Endodermal cell (in vitro differentiated cells): ENCODE data around the gene ZNF492. TPM values are rescaled to one million over a fixed set of nuclear protein-coding genes. Genes with fewer than 3 reads are reported as not detected.

Experiments used
- DNase-seq: peaks from one replicate; pipeline ENCODE4 v3.0.0-alpha.2; 2017
- H3K27ac ChIP-seq: 2 replicates; pipeline ENCODE4 v1.5.1; 2013; ENCODE audit warnings: mild to moderate bottlenecking, low read depth, low read length, moderate library complexity
- H3K27me3 ChIP-seq: 2 replicates; pipeline ENCODE4 v1.6.1; 2013; ENCODE audit warnings: mild to moderate bottlenecking, low read length, moderate library complexity; ENCODE audit not compliant: insufficient read depth, control insufficient read depth, poor library complexity, severe bottlenecking
- H3K36me3 ChIP-seq: 2 replicates; pipeline ENCODE4 v1.7.0; 2013; ENCODE audit warnings: mild to moderate bottlenecking, low read length, moderate library complexity; ENCODE audit not compliant: control insufficient read depth, insufficient read depth
- H3K4me1 ChIP-seq: one replicate; pipeline ENCODE4 v1.7.0; 2013; ENCODE audit warnings: low read length; ENCODE audit not compliant: control insufficient read depth, insufficient read depth
- H3K4me3 ChIP-seq: 2 replicates; pipeline ENCODE4 v1.5.1; 2013; ENCODE audit warnings: mild to moderate bottlenecking, low read length, moderate library complexity
- H3K9ac ChIP-seq: 2 replicates; pipeline ENCODE4 v1.6.1; 2013; ENCODE audit warnings: mild to moderate bottlenecking, low read length, moderate library complexity; ENCODE audit not compliant: poor library complexity, severe bottlenecking; ENCODE audit errors: extremely low read depth
- H3K9me3 ChIP-seq: 2 replicates; pipeline ENCODE4 v1.6.1; 2013; ENCODE audit warnings: mild to moderate bottlenecking, low read length, moderate library complexity; ENCODE audit not compliant: control insufficient read depth
- H3K27ac Mint-ChIP-seq: 2 replicates; pipeline ENCODE4 v1.8.0; 2020; ENCODE audit warnings: mixed read lengths
- H3K27me3 Mint-ChIP-seq: 2 replicates; pipeline ENCODE4 v1.8.0; 2021; ENCODE audit warnings: mild to moderate bottlenecking, mixed read lengths; ENCODE audit not compliant: insufficient read depth
- H3K36me3 Mint-ChIP-seq: 2 replicates; pipeline ENCODE4 v1.8.0; 2020; ENCODE audit warnings: low read depth, mixed read lengths
- H3K4me1 Mint-ChIP-seq: 2 replicates; pipeline ENCODE4 v1.8.0; 2020; ENCODE audit warnings: mixed read lengths
- H3K4me3 Mint-ChIP-seq: 2 replicates; pipeline ENCODE4 v1.8.0; 2020; ENCODE audit warnings: mild to moderate bottlenecking, moderate library complexity, mixed read lengths
- H3K9me3 Mint-ChIP-seq: 2 replicates; pipeline ENCODE4 v1.8.0; 2020; ENCODE audit warnings: mild to moderate bottlenecking, mixed read lengths
- WGBS, 2 experiments: methylation state at CpG; one replicate each; pipeline versions ENCODE4 v1.1.5 to v1.1.7; 2013; ENCODE audit warnings: missing lambda C conversion rate in 2 of 2, mixed read lengths in 1 of 2; ENCODE audit not compliant: insufficient coverage in 1 of 2, insufficient read length in 1 of 2; 5-methylcytosine and 5-hydroxymethylcytosine counted together
- total RNA-seq, 2 donors: library from RNA; stranded (reverse); fragmentation: NEBNext Ultra II Directional in 1 of 2; extraction: Animal tissue kit (Norgen Biotek cat#: 25700) in 1 of 2; gene quantifications; 2 replicates in 1 of 2; 3 replicates in 1 of 2; pipeline ENCODE4 v1.2.1, GENCODE V29; 2021
- TF ChIP-seq, protein P1 (sequence below): fragments of 200-600 bp; sonication (generic); conservative IDR thresholded peaks from 2 replicates; pipeline ENCODE4 v1.5.0; 2021; ENCODE audit warnings: antibody characterized with exemption, mild to moderate bottlenecking

Gene ZNF492
- total RNA-seq, 2 donors from 2014 or later, result not detected

DNA sequence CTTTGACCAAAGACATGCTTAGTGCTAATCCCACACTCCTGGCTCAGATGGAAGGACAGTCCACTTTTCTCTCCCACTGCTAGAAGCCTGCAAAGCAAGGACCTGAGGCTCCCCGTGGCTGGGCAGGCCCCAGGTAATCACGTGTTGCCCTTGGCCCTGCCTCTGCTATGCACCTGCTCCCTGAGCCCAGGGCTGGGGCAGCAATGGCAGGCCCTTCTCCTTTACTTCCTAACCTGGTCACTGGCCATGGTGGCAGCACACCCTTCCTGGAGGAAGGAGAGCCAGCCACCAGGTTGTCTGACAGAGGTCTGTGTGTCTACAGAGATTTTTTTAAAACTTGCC is 27.9 kb upstream of the ZNF492 start:
- Mint-ChIP-seq H3K9me3 (peaks cover 92% of the 10 kb centered on the region), H3K4me1 (no peaks in the 10 kb centered on the region), H3K36me3 (no peaks in the 10 kb centered on the region), H3K27me3 (no peaks in the 10 kb centered on the region), H3K27ac (no peak overlapping the region), H3K4me3 (no peak overlapping the region)
- peaks cover 52% of the 10 kb centered on the region for H3K9me3 ChIP-seq
- no peaks in the 10 kb centered on the region for H3K36me3 ChIP-seq
- H3K27me3 ChIP-seq, result no peaks in the 10 kb centered on the region
- TF ChIP-seq, protein P1, sequence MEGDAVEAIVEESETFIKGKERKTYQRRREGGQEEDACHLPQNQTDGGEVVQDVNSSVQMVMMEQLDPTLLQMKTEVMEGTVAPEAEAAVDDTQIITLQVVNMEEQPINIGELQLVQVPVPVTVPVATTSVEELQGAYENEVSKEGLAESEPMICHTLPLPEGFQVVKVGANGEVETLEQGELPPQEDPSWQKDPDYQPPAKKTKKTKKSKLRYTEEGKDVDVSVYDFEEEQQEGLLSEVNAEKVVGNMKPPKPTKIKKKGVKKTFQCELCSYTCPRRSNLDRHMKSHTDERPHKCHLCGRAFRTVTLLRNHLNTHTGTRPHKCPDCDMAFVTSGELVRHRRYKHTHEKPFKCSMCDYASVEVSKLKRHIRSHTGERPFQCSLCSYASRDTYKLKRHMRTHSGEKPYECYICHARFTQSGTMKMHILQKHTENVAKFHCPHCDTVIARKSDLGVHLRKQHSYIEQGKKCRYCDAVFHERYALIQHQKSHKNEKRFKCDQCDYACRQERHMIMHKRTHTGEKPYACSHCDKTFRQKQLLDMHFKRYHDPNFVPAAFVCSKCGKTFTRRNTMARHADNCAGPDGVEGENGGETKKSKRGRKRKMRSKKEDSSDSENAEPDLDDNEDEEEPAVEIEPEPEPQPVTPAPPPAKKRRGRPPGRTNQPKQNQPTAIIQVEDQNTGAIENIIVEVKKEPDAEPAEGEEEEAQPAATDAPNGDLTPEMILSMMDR, result no peak
- no peak for DNase-seq
- no peaks in the 10 kb centered on the region for H3K4me1 ChIP-seq
- H3K9ac ChIP-seq, result no peak overlapping the region
- H3K27ac ChIP-seq, result no peak overlapping the region
- WGBS, 2 experiments, result 17 to 53% methylated on average over 1 to 2 of the region's 2 CpGs
- H3K4me3 ChIP-seq, result no peak overlapping the region

DNA sequence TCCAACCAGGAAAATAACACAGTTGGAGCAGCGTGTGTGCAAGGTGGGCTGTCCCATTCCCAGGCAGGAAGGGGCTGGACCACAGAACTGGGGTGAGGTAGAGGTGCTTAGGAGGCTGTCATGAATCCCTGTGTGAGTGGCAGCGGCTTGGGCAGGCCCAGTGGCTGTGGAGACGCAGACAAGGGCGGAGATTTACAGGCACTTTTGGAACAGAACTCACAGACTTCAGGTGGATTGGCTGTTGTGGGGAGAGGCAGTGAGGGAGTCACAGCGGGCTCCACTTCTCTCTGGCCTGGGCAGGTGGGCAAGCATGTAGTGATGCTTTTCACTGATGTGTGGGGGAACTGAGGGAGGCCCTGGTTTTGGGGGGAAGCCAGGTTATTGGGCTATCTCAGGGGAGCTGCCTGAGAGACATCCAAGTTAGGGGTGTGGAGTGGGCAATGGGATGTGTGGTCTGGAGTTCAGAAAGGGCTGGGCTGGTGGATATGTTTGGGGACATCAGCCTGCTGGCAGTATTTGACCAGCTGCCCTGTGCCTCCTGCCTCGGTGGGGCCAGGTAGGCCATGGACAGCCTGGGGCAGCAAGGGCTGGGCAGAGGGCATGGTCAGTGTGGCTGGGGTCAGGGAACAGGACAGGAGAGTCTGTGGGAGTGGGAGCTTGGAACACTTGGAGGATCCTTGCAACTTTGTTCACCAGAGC is 27.0 kb upstream of the ZNF492 start:
- TF ChIP-seq, protein P1, result no peak
- Mint-ChIP-seq H3K36me3 (no peaks in the 10 kb centered on the region), H3K9me3 (peaks cover 93% of the 10 kb centered on the region), H3K4me1 (no peaks in the 10 kb centered on the region), H3K4me3 (no peak overlapping the region), H3K27ac (no peak overlapping the region), H3K27me3 (no peaks in the 10 kb centered on the region)
- 51 to 55% methylated on average over 1 to 6 of the region's 6 CpGs for WGBS, 2 experiments
- peaks cover 58% of the 10 kb centered on the region for H3K9me3 ChIP-seq
- H3K4me3 ChIP-seq, result no peak overlapping the region
- H3K27ac ChIP-seq, result no peak overlapping the region
- H3K9ac ChIP-seq, result no peak overlapping the region
- H3K36me3 ChIP-seq, result no peaks in the 10 kb centered on the region
- DNase-seq, result no peak
- H3K4me1 ChIP-seq, result no peaks in the 10 kb centered on the region
- H3K27me3 ChIP-seq, result no peaks in the 10 kb centered on the region

GRCh38 chr19:22607653-22608430 is 26.3 kb upstream of the ZNF492 start:
- Histone ChIP-seq H3K9me3 (peaks cover 65% of the 10 kb centered on the region), H3K27me3 (no peaks in the 10 kb centered on the region), H3K36me3 (no peaks in the 10 kb centered on the region), H3K4me1 (no peaks in the 10 kb centered on the region), H3K4me3 (no peak overlapping the region), H3K9ac (no peak overlapping the region), H3K27ac (no peak overlapping the region)
- Mint-ChIP-seq H3K4me3 (no peak overlapping the region), H3K4me1 (no peaks in the 10 kb centered on the region), H3K36me3 (no peaks in the 10 kb centered on the region), H3K27ac (no peak overlapping the region), H3K9me3 (peaks cover 95% of the 10 kb centered on the region), H3K27me3 (no peaks in the 10 kb centered on the region)
- no peak for DNase-seq
- WGBS, 2 experiments, result 68% methylated on average over 18 of the region's 18 CpGs; no CpG with 5 or more reads in 1 of the 2 experiments
- TF ChIP-seq, protein P1, result no peak
